Activated CD4-positive, alpha-beta memory T cell treated with anti-CD3 and anti-CD28 coated beads, Interleukin-2, amount 10 ng/mL, durations not matched to agents 7 days and 5 days (primary cell): ENCODE measurements around the gene NIPA2. TPM values are rescaled to one million over a fixed set of nuclear protein-coding genes. Genes with fewer than 3 reads are reported as not detected.

Source experiments
- CTCF ChIA-PET: fragments of 350-600 bp; sonication (Branson Sonifier 250); formaldehyde crosslinking; loops from one replicate; lab custom pipeline; 2021; ENCODE audit warnings: antibody characterized with exemption, inconsistent platforms; lab: Charles Lee
- POLR2A ChIA-PET: fragments of 350-600 bp; sonication (Branson Sonifier 250); formaldehyde crosslinking; loops from one replicate; lab custom pipeline; 2021; ENCODE audit warnings: antibody characterized with exemption; lab: Charles Lee
- DNase-seq: peaks from one replicate; pipeline ENCODE4 v3.0.0-alpha.2; 2020
- H3K27ac Mint-ChIP-seq: one replicate; pipeline ENCODE4 v1.8.0; 2021; ENCODE audit warnings: mild to moderate bottlenecking, mixed read lengths
- H3K27me3 Mint-ChIP-seq: one replicate; pipeline ENCODE4 v1.8.0; 2021; ENCODE audit warnings: mixed read lengths
- H3K36me3 Mint-ChIP-seq: one replicate; pipeline ENCODE4 v1.8.0; 2021; ENCODE audit warnings: low read depth, mixed read lengths
- H3K4me1 Mint-ChIP-seq: one replicate; pipeline ENCODE4 v1.8.0; 2021; ENCODE audit warnings: mixed read lengths
- H3K4me3 Mint-ChIP-seq: one replicate; pipeline ENCODE4 v1.8.0; 2021; ENCODE audit warnings: mild to moderate bottlenecking, mixed read lengths
- H3K9me3 Mint-ChIP-seq: one replicate; pipeline ENCODE4 v1.8.0; 2021; ENCODE audit warnings: mixed read lengths
- total RNA-seq, 2 experiments: library from RNA; stranded (reverse); gene quantifications; one replicate each; pipeline ENCODE4 v1.2.3, GENCODE V29; 2021

The NIPA2 gene
- total RNA-seq, 2 experiments from 2014 or later = 47.1 to 49.9 TPM

DNA sequence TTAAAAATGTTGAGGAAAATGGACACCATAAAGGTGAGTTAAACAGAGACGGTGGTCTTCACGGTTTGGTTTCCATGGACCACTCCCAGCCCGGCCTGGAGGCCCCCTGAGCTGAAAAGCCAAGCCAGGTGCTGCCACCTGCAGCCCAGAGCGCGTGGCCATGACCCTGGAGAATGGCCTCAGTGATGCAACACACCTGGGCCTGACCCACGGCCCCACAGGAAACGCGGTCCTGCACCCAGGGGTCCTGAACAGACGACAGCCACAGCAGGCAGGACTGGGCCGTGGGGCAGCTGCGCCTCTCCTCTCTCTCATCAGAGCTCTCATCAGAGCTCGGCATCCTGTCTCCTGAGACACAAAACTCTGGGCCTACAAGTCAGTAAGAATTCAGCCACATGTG lies 64.1 kb downstream of the NIPA2 start:
- Mint-ChIP-seq H3K36me3 (peaks cover 6% of the 10 kb centered on the region), H3K9me3 (peaks cover 2% of the 10 kb centered on the region), H3K4me1 (peaks cover 6% of the 10 kb centered on the region), H3K27ac (no peak overlapping the region), H3K27me3 (no peaks in the 10 kb centered on the region), H3K4me3 (no peak overlapping the region)
- DNase-seq = no peak
- ChIA-PET POLR2A (no interaction called here), CTCF (no interaction called here)

DNA sequence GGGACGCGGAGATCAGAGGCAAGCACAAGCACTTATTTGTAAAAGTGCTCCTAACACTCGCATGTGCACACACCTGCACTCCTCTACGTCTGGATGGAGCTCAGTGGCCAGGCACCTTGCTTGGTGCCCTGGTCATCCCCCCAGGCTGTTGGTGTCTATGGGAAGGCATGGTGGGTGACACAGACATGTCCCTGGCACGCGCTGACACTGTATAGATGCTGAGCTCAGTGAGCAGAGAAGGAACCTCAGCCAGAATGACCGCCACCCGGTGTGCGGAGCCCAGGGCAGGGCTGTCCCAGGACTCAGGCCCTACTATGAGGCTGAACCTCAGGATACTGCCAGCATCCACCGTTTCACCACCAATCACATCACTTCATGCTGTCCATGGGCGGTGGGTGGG lies 64.5 kb downstream of the NIPA2 start:
- H3K4me3 Mint-ChIP-seq = no peak overlapping the region
- no peaks in the 10 kb centered on the region for H3K27me3 Mint-ChIP-seq
- peaks cover 2% of the 10 kb centered on the region for H3K9me3 Mint-ChIP-seq
- peaks cover 6% of the 10 kb centered on the region for H3K4me1 Mint-ChIP-seq
- ChIA-PET POLR2A (no interaction called here), CTCF (no interaction called here)
- H3K27ac Mint-ChIP-seq = no peak overlapping the region
- no peak for DNase-seq
- H3K36me3 Mint-ChIP-seq = peaks cover 8% of the 10 kb centered on the region

DNA sequence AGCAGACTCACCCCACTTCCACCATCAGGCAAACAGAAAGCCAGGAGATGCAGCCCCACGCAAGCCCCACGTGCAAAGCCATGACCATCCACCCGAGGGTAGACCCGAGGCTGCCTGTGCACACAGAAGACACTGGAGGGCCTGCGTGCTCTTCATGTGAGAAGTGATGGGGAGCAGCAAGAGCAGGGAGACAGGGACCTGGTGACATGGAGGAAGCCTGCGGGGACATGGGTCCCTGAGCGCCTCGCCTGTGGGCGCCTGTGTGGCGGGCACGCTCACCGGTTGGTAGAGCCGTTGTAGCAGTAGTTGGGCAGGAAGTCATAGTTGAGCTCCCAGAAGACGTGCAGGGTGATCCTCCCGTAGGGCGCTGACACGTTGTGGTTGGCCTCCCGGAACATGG lies 65.0 kb downstream of the NIPA2 start:
- no peaks in the 10 kb centered on the region for H3K27me3 Mint-ChIP-seq
- H3K36me3 Mint-ChIP-seq = peaks cover 11% of the 10 kb centered on the region
- H3K4me3 Mint-ChIP-seq = no peak overlapping the region
- peaks cover 2% of the 10 kb centered on the region for H3K9me3 Mint-ChIP-seq
- no peak for DNase-seq
- H3K27ac Mint-ChIP-seq = no peak overlapping the region
- ChIA-PET CTCF (no interaction called here), POLR2A (no interaction called here)
- peaks cover 6% of the 10 kb centered on the region for H3K4me1 Mint-ChIP-seq

DNA sequence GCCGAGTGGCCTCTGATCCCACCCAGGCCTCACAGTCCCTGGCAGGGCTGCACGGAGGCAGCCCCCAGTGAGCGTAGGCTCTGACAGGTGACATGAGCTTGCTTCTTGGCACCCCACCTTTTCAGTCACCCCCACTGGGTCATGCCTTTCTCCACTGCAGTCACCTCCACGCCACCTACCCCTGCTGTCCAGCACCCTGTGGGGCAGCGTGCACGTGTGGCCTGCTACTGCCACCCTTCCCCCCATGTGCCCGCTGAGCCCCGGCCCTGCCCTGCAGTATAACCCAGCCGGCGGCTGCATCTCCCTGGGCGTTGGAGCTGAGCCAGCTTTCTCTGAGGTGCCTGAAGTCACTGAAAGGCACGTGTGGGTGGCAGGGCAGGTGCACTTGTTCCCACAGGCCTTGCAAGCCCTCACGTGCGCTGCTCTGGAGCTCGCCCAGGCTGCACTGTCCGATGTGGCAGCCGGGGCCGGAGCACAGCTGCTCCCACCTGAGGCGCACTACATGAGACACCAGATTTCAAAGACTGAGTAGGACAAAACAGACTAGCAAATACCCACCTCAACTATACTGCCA lies 65.6 kb downstream of the NIPA2 start:
- peaks cover 15% of the 10 kb centered on the region for H3K36me3 Mint-ChIP-seq
- peaks cover 4% of the 10 kb centered on the region for H3K4me1 Mint-ChIP-seq
- peaks cover 2% of the 10 kb centered on the region for H3K9me3 Mint-ChIP-seq
- H3K27ac Mint-ChIP-seq = no peak overlapping the region
- H3K27me3 Mint-ChIP-seq = no peaks in the 10 kb centered on the region
- ChIA-PET CTCF (no interaction called here), POLR2A (no interaction called here)
- no peak for DNase-seq
- no peak overlapping the region for H3K4me3 Mint-ChIP-seq

DNA sequence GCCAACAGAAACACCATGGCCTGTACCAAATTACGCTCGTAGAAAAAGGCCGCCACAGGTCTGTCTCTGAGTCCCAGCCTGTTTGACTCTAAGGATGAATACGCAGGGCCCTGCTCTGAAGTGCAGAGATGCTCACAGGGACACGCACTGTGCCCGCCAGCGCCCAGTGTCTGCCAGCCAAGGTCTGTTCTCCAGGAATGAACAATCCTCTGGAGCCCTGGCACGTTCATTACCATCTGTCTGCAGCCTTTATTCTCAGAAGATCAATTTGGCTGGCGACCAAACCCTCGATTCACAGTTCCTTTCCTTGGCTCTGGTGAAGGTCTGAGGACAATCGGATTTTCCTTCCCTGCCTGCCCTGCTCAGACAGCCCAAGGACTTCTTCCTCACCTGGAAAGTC lies 66.3 kb downstream of the NIPA2 start:
- H3K4me1 Mint-ChIP-seq = peaks cover 2% of the 10 kb centered on the region
- no peak overlapping the region for H3K27ac Mint-ChIP-seq
- POLR2A ChIA-PET = no interaction called here
- DNase-seq = no peak
- H3K4me3 Mint-ChIP-seq = no peak overlapping the region
- H3K9me3 Mint-ChIP-seq = no peaks in the 10 kb centered on the region
- peaks cover 16% of the 10 kb centered on the region for H3K36me3 Mint-ChIP-seq
- CTCF ChIA-PET = no interaction called here
- no peaks in the 10 kb centered on the region for H3K27me3 Mint-ChIP-seq

DNA sequence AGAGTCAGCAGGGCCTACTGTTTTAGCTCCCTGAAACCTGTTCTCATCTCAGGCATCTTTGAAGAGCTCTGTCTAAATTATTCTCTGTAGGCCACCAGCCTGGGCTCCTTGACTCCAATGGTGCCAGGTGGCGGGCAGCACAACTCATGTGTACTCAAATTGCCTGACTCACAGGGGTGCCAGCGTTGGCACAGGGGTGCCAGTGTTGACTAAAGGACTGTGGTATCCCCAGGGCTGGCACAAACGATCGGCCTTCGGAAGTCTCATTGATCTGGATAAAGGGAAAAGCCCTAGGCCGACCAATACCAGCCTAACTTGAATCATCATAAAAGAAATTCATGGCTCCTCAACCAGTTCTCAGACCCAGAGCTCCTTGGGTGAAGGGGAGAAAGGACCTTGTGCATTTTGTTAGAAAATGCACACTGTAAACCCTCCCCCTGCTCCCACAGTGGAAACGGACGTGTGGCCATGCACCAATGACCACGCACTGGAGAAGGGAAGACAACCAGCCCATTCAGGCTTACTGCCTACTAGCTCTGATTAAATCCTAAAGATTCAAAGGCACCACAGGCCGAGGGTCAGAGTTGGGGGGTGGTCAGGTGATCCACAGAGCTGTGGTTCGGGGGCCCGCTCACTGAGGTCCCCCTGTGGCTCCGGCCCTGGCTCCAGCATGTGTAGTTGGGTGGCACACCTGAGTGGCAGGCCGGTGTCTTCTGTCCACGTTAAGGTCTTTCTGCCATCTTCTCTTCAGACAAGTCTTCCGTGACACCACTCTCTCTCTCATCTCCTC lies 68.9 kb downstream of the NIPA2 start:
- Mint-ChIP-seq H3K27ac (no peak overlapping the region), H3K9me3 (no peaks in the 10 kb centered on the region), H3K4me1 (no peaks in the 10 kb centered on the region), H3K4me3 (no peak overlapping the region), H3K36me3 (peaks cover 13% of the 10 kb centered on the region), H3K27me3 (no peaks in the 10 kb centered on the region)
- ChIA-PET CTCF (no interaction called here), POLR2A (interaction anchor here (0.7 kb wide), 1 partner anchor 69 kb away, joined by 3 read pairs; the partner anchor contains the start of gene NIPA2)
- DNase-seq = no peak

DNA sequence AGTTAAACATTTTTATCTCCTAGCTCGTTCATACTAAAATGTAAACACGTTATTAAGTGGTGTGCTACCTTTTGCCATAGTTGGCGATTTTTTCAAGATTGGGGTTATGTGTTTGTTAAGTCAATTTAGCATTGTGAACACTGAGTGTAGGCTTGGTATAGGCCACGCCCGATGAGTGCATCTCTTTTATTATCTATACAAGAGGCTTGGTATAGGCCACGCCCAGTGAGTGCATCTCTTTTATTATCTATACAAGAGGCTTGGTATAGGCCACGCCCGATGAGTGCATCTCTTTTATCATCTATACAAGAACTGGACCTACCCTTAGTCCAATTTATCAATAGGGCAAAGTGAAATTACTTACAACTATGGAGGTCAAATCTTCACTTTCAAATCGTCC lies 70.4 kb downstream of the NIPA2 start:
- POLR2A ChIA-PET = no interaction called here

DNA sequence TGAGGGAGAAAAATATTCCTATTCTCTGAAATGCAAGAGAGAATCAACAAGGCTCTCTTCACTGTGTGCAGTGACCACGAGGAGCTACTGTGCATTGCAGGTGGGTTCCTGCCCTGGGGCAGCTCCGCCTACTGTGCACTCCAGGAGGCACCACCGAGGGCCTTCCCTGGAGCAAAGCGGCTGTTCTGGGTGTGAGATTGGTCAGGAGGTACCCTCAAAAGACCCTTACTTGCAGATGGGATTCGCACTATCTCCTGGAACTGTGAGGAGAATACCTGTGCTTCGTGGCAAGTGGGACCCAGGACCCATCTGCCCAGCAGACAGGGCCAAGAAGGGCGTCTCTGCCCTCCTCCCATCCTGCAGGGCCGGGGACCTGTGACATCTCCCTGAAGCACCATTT lies 72.8 kb downstream of the NIPA2 start:
- POLR2A ChIA-PET = no interaction called here
- no peaks in the 10 kb centered on the region for H3K9me3 Mint-ChIP-seq

More for the DNA sequence above, 70.4 kb downstream of the NIPA2 start:
- Mint-ChIP-seq H3K4me1 (no peaks in the 10 kb centered on the region), H3K36me3 (peaks cover 16% of the 10 kb centered on the region), H3K27me3 (no peaks in the 10 kb centered on the region), H3K4me3 (no peak overlapping the region), H3K9me3 (no peaks in the 10 kb centered on the region), H3K27ac (no peak overlapping the region)
- no peak for DNase-seq
- CTCF ChIA-PET = no interaction called here

DNA sequence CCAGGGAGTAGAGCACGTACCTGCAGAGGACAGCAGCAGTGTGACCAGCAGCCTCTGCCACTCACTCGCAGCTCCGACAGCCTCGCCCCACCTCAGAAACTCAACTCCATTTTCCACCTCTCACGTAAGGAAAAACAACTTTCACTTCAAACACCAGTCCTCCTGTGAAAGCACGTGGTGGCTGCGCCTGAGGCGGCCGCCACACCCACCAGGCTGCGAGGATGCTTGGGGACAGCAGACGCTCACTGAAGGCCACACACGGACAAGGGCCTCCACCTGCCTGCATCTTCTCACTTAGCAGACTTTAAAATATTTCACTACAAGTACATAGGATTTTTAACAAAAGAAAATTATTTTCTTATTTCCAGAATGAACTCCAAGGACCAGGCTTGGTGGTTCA lies 73.8 kb downstream of the NIPA2 start:
- ChIA-PET CTCF (no interaction called here), POLR2A (no interaction called here)
- no peaks in the 10 kb centered on the region for H3K27me3 Mint-ChIP-seq
- H3K27ac Mint-ChIP-seq = no peak overlapping the region
- H3K36me3 Mint-ChIP-seq = peaks cover 20% of the 10 kb centered on the region
- no peak for DNase-seq
- H3K4me3 Mint-ChIP-seq = no peak overlapping the region
- no peaks in the 10 kb centered on the region for H3K4me1 Mint-ChIP-seq
- H3K9me3 Mint-ChIP-seq = no peaks in the 10 kb centered on the region

More for the DNA sequence above, 72.8 kb downstream of the NIPA2 start:
- peaks cover 20% of the 10 kb centered on the region for H3K36me3 Mint-ChIP-seq
- no peaks in the 10 kb centered on the region for H3K4me1 Mint-ChIP-seq
- H3K4me3 Mint-ChIP-seq = no peak overlapping the region
- no peaks in the 10 kb centered on the region for H3K27me3 Mint-ChIP-seq
- CTCF ChIA-PET = interaction anchor here (1.1 kb wide), 1 partner anchor 124 kb away, joined by 3 read pairs; no protein-coding TSS in a partner anchor
- no peak for DNase-seq
- no peak overlapping the region for H3K27ac Mint-ChIP-seq

DNA sequence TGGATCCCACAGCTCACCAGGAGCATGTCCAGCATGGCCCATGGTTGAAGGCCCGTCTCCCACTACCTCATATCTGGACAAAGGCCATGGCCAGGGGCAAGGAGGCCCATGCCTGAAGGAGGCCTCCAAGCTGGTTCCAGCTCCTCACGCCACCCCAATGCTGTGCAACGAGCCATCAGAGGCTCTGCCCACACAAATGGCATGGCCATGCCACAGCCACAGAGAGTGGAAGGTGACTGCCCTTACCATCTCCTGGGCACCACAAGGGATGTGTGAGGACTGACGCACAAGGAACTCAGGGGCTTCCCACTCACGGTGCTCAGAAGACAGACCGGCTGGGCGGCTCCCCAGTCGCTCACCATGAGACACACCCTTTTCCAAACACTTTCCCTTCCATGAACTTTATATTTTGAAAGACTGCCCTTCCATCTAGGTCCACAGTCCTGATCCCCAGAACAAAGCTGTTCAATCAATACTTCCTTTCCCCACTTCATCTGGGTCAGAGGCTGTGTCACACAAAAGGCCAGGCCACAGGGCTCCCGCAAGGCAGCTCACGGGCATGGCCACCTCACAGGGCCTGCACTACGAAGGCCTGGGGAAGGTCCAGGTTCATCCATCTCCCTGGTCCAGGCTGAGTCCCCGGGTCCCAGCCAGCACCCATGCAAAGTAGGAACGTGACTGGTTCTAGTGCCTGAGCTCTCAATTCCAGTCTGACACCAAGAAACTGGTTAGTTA lies 75.3 kb downstream of the NIPA2 start:
- ChIA-PET POLR2A (no interaction called here), CTCF (no interaction called here)

DNA sequence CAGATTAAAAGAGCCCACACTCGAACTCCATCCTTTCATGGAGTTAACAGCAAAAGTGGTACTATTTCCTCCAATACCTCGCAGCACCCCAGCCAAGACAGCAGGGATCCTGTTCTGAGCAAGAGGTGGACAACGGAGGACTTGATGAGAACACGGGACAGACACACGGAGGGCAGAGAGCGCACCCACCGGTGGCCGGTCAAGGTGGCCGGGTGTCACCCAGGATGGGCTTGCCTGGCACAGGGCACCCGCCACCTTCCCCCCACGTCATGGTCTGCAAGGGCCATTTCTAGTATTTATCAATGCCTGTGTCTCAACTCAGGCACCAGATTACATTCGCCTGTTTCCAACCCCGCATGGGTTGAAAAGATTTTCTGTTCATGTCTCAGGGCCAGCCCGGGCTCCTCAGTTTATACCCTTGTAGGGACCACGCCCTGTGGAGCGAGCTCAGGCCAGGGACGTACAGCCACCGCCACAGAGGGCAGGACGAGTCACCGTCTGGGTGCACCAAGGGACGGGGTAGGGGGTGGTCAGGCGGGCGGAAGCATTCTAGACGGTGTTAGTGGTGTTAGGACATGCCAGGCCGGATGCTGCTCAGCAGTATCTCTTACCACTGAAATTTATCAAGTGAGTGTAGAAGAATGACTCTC lies 77.5 kb downstream of the NIPA2 start:
- no peak overlapping the region for H3K27ac Mint-ChIP-seq
- H3K9me3 Mint-ChIP-seq = no peaks in the 10 kb centered on the region
- no peaks in the 10 kb centered on the region for H3K27me3 Mint-ChIP-seq
- no peak for DNase-seq
- CTCF ChIA-PET = no interaction called here
- H3K4me3 Mint-ChIP-seq = no peak overlapping the region
- POLR2A ChIA-PET = no interaction called here
- H3K4me1 Mint-ChIP-seq = no peaks in the 10 kb centered on the region
- peaks cover 6% of the 10 kb centered on the region for H3K36me3 Mint-ChIP-seq

More for the DNA sequence above, 75.3 kb downstream of the NIPA2 start:
- no peaks in the 10 kb centered on the region for H3K9me3 Mint-ChIP-seq
- no peak for DNase-seq
- H3K36me3 Mint-ChIP-seq = peaks cover 13% of the 10 kb centered on the region
- no peaks in the 10 kb centered on the region for H3K4me1 Mint-ChIP-seq
- H3K27me3 Mint-ChIP-seq = no peaks in the 10 kb centered on the region
- H3K4me3 Mint-ChIP-seq = no peak overlapping the region
- no peak overlapping the region for H3K27ac Mint-ChIP-seq

DNA sequence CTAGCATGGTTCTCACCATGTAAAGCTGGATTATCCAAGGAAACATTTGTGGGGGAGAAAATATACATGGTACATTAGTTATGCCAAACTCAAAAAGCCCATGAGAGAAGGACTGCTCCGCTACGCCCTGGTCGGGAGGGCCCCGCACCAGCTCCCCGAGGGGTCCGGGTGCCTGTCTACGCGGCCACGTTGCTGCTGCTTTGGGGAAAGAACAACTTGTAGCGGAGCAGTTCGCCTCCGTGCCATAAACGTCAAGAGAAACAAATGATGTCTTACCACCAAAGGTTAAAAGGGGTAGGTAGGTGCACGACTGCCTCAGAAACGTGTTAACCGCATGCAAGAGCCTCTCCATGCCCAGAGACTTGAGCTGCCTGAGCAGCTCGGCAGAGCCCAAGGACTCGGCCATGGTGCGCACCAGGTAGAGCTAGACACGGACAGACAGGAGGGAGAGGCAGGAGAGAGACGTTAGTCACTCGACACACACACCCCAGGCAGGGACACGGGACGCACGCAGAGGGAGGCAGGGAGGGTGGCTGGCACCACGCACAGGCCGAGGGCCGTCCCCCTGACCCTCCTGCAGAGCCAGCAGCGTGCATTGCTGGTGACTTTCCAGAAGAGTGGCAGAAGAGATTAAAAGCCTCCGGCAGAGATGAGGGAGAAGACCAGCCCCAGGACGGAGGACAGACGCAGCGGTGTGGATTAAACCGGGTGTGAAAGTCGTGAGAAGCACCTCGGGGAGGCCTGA lies 78.3 kb downstream of the NIPA2 start:
- ChIA-PET CTCF (no interaction called here), POLR2A (no interaction called here)
- Mint-ChIP-seq H3K4me3 (no peak overlapping the region), H3K4me1 (no peaks in the 10 kb centered on the region), H3K9me3 (no peaks in the 10 kb centered on the region), H3K27me3 (no peaks in the 10 kb centered on the region), H3K36me3 (peaks cover 6% of the 10 kb centered on the region), H3K27ac (no peak overlapping the region)
- no peak for DNase-seq
